Heart left ventricle (tissue), 13 donors: ENCODE measurements around the gene RIPK4.

ENCODE experiments used
- POLR2A ChIP-seq, 2 donors: fragments of 450-650 bp; IDR thresholded peaks; one replicate each; pipeline ENCODE4 v1.6.1; 2017; ENCODE audit warnings: antibody characterized with exemption in 2 of 2, mild to moderate bottlenecking in 2 of 2, moderate library complexity in 2 of 2
- TF ChIP-seq, protein P1 (sequence below), 12 donors: fragments of 200-600 bp; sonication (generic) in 4 of 12; IDR thresholded peaks; one replicate each; pipeline versions ENCODE4 v1.5.0 to v1.8.0; 2018 to 2022; ENCODE audit warnings: antibody characterized with exemption in 12 of 12, mild to moderate bottlenecking in 5 of 12
- donor health status: ischemic (EF 13 %, LVEDD 7.1; RV severe dilation, severe dysfunction).
- donor health status: DM: no; HTN: yes; CAD: no.
- donor health status: DM: no; HTN: no; CAD: no.
- donor health status: ischemic (EF 25% LVEDD 6.9; RV normal size, moderate dysfunction).
- donor health status: ischemic (EF 25% LVEDD 5.7; RV mildly dilated, moderate dysfunction).
- donor health status: ischemic (EF 35%, LVEDD 5.7; RV mildly dilated, moderate dysfunction).
- donor health status: nonischemic (EF 11% LVEDD 7.7; RV severe dilation, severe dysfunction).
- donor health status: DM: yes; HTN: yes; CAD: no.
- donor health status: PGD.
- donor health status: ischemic (EF 29% LVEDD 5.4; RV normal size, mild dysfunction).
- donor health status: nonischemic (EF 23%, LVEDD 6.1; RV moderate dilation, normal function).

DNA sequence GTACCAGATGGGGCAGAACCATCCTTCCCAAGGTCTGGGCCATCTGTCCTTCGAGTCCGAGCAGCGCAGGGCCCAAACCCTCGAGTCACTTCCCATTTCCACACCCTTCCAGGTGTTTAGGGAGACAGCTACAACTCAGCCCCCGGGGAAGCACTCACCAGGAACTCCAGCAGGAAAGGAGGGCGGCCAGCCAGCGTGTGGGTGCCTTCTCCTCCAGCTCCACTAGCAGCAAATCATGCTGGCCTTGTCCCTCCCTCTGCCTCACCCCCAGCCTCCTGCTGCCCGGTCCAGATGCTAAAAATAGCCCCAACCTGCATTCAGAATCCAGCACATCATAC, 56.1 kb downstream of the RIPK4 start:
- TF ChIP-seq, protein P1, sequence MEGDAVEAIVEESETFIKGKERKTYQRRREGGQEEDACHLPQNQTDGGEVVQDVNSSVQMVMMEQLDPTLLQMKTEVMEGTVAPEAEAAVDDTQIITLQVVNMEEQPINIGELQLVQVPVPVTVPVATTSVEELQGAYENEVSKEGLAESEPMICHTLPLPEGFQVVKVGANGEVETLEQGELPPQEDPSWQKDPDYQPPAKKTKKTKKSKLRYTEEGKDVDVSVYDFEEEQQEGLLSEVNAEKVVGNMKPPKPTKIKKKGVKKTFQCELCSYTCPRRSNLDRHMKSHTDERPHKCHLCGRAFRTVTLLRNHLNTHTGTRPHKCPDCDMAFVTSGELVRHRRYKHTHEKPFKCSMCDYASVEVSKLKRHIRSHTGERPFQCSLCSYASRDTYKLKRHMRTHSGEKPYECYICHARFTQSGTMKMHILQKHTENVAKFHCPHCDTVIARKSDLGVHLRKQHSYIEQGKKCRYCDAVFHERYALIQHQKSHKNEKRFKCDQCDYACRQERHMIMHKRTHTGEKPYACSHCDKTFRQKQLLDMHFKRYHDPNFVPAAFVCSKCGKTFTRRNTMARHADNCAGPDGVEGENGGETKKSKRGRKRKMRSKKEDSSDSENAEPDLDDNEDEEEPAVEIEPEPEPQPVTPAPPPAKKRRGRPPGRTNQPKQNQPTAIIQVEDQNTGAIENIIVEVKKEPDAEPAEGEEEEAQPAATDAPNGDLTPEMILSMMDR (IDR thresholded peaks at IDR 0.05), result no peak
- TF ChIP-seq POLR2A (IDR thresholded peaks at IDR 0.05), result no peak
